ENCODE measurements around the gene NRG3. TPM values are rescaled to one million over a fixed set of nuclear protein-coding genes. Genes with fewer than 3 reads are reported as not detected.

NRG3 gene
- total RNA-seq, 4 donors from 2014 or later = 0.32 to 1.4 TPM; not detected in 2

DNA sequence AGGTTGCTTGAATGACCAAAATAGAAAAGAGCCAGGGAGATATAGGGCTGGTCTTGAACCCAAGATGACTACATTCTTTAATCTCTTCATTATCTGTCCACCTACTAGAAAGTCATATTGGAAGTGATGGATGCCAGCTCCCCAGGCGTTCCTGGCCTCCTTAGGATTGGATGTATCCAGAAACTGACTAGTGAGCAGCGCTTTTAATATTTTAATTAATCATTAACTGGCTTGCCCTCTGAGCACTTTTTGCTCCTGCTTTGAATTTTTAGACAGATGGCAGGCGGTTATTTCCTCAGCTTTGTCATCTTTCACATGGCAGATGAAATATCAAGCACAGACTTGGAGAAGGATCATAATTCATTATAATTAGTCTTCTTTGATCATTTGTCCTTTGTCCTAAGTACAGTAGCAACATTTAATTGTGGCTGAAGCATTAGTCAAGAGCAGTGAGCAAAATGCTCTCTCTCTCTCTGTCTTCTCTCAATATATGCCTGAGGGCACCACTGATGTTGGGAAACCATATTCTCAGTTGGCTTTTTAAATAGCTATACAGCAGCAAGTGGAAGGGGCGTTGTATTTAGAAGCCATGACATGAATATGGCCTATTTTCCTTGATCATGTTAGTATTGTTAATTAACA lies 588.0 kb downstream of the NRG3 start:
- TF ChIP-seq, protein P1, sequence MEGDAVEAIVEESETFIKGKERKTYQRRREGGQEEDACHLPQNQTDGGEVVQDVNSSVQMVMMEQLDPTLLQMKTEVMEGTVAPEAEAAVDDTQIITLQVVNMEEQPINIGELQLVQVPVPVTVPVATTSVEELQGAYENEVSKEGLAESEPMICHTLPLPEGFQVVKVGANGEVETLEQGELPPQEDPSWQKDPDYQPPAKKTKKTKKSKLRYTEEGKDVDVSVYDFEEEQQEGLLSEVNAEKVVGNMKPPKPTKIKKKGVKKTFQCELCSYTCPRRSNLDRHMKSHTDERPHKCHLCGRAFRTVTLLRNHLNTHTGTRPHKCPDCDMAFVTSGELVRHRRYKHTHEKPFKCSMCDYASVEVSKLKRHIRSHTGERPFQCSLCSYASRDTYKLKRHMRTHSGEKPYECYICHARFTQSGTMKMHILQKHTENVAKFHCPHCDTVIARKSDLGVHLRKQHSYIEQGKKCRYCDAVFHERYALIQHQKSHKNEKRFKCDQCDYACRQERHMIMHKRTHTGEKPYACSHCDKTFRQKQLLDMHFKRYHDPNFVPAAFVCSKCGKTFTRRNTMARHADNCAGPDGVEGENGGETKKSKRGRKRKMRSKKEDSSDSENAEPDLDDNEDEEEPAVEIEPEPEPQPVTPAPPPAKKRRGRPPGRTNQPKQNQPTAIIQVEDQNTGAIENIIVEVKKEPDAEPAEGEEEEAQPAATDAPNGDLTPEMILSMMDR (IDR thresholded peaks at IDR 0.05) = no peak
- TF ChIP-seq EP300 (IDR thresholded peaks at IDR 0.05; ENCODE audit: low read depth) = no peak
- TF ChIP-seq POLR2A (IDR thresholded peaks at IDR 0.05) = no peak
- no peak for TF ChIP-seq POLR2AphosphoS5 (IDR thresholded peaks at IDR 0.05)
- no peaks in the 10 kb centered on the region for H3K4me1 ChIP-seq
- 68 to 79% methylated on average over 3 to 4 of the region's 4 CpGs for WGBS, 2 donors (ENCODE audit: low coverage in 1 of 2)
- intact Hi-C loops (cut with DNase I; ENCODE audit: low total_unique reads) (no loop called here), in situ Hi-C loops (cut with MboI; ENCODE audit: low pct_ligation_motif_present in 1 of 4, low pct_unique_long_range_greater_than_20kb in 1 of 4, low sequenced_read_pairs in 3 of 4) (no loop called here)
- no peak overlapping the region for H3K27ac ChIP-seq
- no peaks in the 10 kb centered on the region for H3K36me3 ChIP-seq
- no peaks in the 10 kb centered on the region for H3K27me3 ChIP-seq
- DNase-seq = no peak
- H3K4me3 ChIP-seq = no peak overlapping the region
- no peaks in the 10 kb centered on the region for H3K9me3 ChIP-seq

DNA sequence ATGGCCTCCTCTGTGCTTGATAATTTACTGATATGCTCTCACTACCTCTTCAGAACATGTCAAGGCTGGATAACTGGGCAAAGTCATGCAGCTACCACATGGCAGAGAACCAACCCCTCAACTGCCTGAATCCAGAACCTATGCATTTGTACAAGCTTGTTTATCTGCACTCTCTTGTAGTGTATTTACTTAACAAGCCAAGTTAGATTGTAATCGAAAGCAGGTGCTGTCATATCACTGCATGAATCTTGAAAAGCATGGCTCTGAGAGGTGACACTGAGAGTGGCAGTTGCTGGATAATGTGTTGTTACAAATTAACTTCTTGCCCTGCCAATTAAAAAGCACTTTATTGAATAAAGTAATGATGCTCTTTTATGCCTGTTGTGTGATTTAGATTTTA lies 588.6 kb downstream of the NRG3 start:
- DNase-seq = no peak
- TF ChIP-seq EP300 (IDR thresholded peaks at IDR 0.05; ENCODE audit: low read depth) (no peak), POLR2A (IDR thresholded peaks at IDR 0.05) (no peak), POLR2AphosphoS5 (IDR thresholded peaks at IDR 0.05) (no peak)
- TF ChIP-seq, protein P1 (IDR thresholded peaks at IDR 0.05) = no peak
- H3K4me3 ChIP-seq = no peak overlapping the region
- in situ Hi-C loops (cut with MboI; ENCODE audit: low pct_ligation_motif_present in 1 of 4, low pct_unique_long_range_greater_than_20kb in 1 of 4, low sequenced_read_pairs in 3 of 4) = no loop called here
- H3K9me3 ChIP-seq = no peaks in the 10 kb centered on the region
- no peaks in the 10 kb centered on the region for H3K27me3 ChIP-seq
- no peak overlapping the region for H3K27ac ChIP-seq
- 47 to 50% methylated on average over 1 of the region's 1 CpG for WGBS, 2 donors (ENCODE audit: low coverage in 1 of 2)
- H3K4me1 ChIP-seq = no peaks in the 10 kb centered on the region
- no peaks in the 10 kb centered on the region for H3K36me3 ChIP-seq
- intact Hi-C loops (cut with DNase I; ENCODE audit: low total_unique reads) = no loop called here

DNA sequence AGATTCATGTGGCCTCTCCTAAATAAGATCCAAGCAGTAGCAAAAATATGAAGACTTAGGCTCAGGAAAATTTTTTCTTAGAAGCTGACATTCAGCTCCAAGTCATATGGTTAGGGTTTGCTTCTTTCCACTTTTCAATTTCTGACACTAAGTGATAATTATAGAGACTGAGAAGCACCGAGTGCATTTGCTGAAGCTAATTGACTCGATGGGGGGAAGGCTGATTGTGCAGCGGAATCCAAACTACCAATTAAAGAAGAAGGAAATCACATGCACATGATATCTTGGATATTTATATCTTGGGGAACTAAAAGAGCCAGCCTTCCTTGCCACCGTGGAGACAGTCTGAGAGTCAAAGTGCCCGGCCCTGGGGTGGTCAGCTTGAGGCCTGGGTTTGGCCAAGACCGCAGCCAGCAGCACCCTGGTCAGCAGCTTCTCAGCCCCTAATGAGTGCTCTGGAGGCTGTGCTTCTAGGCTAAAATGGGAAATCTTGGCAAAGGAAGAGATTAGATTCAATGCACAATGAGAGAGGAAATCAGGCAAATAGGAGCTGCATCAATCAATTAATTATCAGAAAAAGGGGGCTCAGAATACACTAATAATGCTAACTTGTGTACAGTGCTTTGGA lies 589.3 kb downstream of the NRG3 start:
- no peak for DNase-seq
- no peaks in the 10 kb centered on the region for H3K9me3 ChIP-seq
- intact Hi-C loops (cut with DNase I; ENCODE audit: low total_unique reads) = no loop called here
- no peaks in the 10 kb centered on the region for H3K36me3 ChIP-seq
- no peaks in the 10 kb centered on the region for H3K27me3 ChIP-seq
- H3K27ac ChIP-seq = no peak overlapping the region
- TF ChIP-seq EP300 (IDR thresholded peaks at IDR 0.05; ENCODE audit: low read depth) (no peak), POLR2A (IDR thresholded peaks at IDR 0.05) (no peak), POLR2AphosphoS5 (IDR thresholded peaks at IDR 0.05) (no peak)
- TF ChIP-seq, protein P1 (IDR thresholded peaks at IDR 0.05) = no peak
- no peak overlapping the region for H3K4me3 ChIP-seq
- H3K4me1 ChIP-seq = no peaks in the 10 kb centered on the region
- WGBS, 2 donors (ENCODE audit: low coverage in 1 of 2) = 76 to 100% methylated on average over 2 to 6 of the region's 6 CpGs
- in situ Hi-C loops (cut with MboI; ENCODE audit: low pct_ligation_motif_present in 1 of 4, low pct_unique_long_range_greater_than_20kb in 1 of 4, low sequenced_read_pairs in 3 of 4) = no loop called here

GRCh38 chr10:82464966-82465365 lies 590.0 kb downstream of the NRG3 start:
- no peak for DNase-seq
- no peak overlapping the region for H3K27ac ChIP-seq
- H3K36me3 ChIP-seq = no peaks in the 10 kb centered on the region
- in situ Hi-C loops (cut with MboI; ENCODE audit: low pct_ligation_motif_present in 1 of 4, low pct_unique_long_range_greater_than_20kb in 1 of 4, low sequenced_read_pairs in 3 of 4) = no loop called here
- WGBS, 2 donors (ENCODE audit: low coverage in 1 of 2) = 56 to 71% methylated on average over 3 to 5 of the region's 5 CpGs
- no peaks in the 10 kb centered on the region for H3K9me3 ChIP-seq
- no peaks in the 10 kb centered on the region for H3K27me3 ChIP-seq
- no peak for TF ChIP-seq POLR2A (IDR thresholded peaks at IDR 0.05)
- no peak for TF ChIP-seq EP300 (IDR thresholded peaks at IDR 0.05; ENCODE audit: low read depth)
- TF ChIP-seq, protein P1 (IDR thresholded peaks at IDR 0.05) = no peak
- TF ChIP-seq POLR2AphosphoS5 (IDR thresholded peaks at IDR 0.05) = no peak
- no peak overlapping the region for H3K4me3 ChIP-seq
- no peaks in the 10 kb centered on the region for H3K4me1 ChIP-seq
- intact Hi-C loops (cut with DNase I; ENCODE audit: low total_unique reads) = no loop called here

Measured in transverse colon (tissue), 4 donors.